WTC11 (cell line): ENCODE measurements around the gene RBM19. TPM values are rescaled to one million over a fixed set of nuclear protein-coding genes. Genes with fewer than 3 reads are reported as not detected.

ENCODE experiments used
- ATAC-seq: fragments of 200-7000 bp; cut with Tn5 transposase; 2 replicates; pipeline ENCODE4 v1.10.0; 2021; ENCODE audit warnings: mild to moderate bottlenecking, moderate library complexity
- CTCF ChIA-PET: fragments of 300-600 bp; sonication (Branson Sonifier 250); formaldehyde crosslinking; loops from one replicate; lab custom pipeline; 2021; ENCODE audit warnings: antibody characterized with exemption; lab: Charles Lee
- POLR2A ChIA-PET: fragments of 350-600 bp; sonication (Branson Sonifier 250); formaldehyde crosslinking; loops from one replicate; lab custom pipeline; 2021; ENCODE audit warnings: antibody characterized with exemption; lab: Charles Lee
- DNase-seq: peaks from one replicate; pipeline ENCODE4 v3.0.0; 2021; ENCODE audit warnings: low spot score
- H3K27ac Mint-ChIP-seq: 2 replicates; pipeline ENCODE4 v1.8.0; 2021; ENCODE audit warnings: mixed read lengths
- H3K27me3 Mint-ChIP-seq: 2 replicates; pipeline ENCODE4 v1.8.0; 2021; ENCODE audit warnings: low read depth, mild to moderate bottlenecking, moderate library complexity, mixed read lengths
- H3K36me3 Mint-ChIP-seq: 2 replicates; pipeline ENCODE4 v1.8.0; 2021; ENCODE audit warnings: mixed read lengths
- H3K4me1 Mint-ChIP-seq: 2 replicates; pipeline ENCODE4 v1.8.0; 2022; ENCODE audit warnings: mixed read lengths
- H3K4me3 Mint-ChIP-seq: 2 replicates; pipeline ENCODE4 v1.8.0; 2021; ENCODE audit warnings: mild to moderate bottlenecking, moderate library complexity, mixed read lengths
- H3K9me3 Mint-ChIP-seq: 2 replicates; pipeline ENCODE4 v1.8.0; 2021; ENCODE audit warnings: mixed read lengths
- ARID4B ChIP-seq: sonication (generic); formaldehyde crosslinking; IDR thresholded peaks from 2 replicates; pipeline ENCODE4 v1.8.0; 2023; ENCODE audit warnings: missing genetic modification reagents, mild to moderate bottlenecking, borderline replicate concordance
- ATF2 ChIP-seq: sonication (generic); formaldehyde crosslinking; IDR thresholded peaks from 2 replicates; pipeline ENCODE4 v1.8.1; 2022; ENCODE audit warnings: low read depth, missing genetic modification reagents, borderline replicate concordance
- ATF6 ChIP-seq: sonication (generic); formaldehyde crosslinking; IDR thresholded peaks from 2 replicates; pipeline ENCODE4 v1.8.1; 2023; ENCODE audit warnings: mild to moderate bottlenecking, missing genetic modification reagents
- ESRRA ChIP-seq: sonication (generic); formaldehyde crosslinking; IDR thresholded peaks from 2 replicates; pipeline ENCODE4 v1.8.1; 2022; ENCODE audit warnings: mild to moderate bottlenecking, missing genetic modification reagents, borderline replicate concordance
- FOXK1 ChIP-seq: sonication (generic); formaldehyde crosslinking; IDR thresholded peaks from 2 replicates; pipeline ENCODE4 v1.8.0; 2022; ENCODE audit warnings: mild to moderate bottlenecking, moderate library complexity, missing genetic modification reagents
- GABPB1 ChIP-seq: sonication (generic); formaldehyde crosslinking; IDR thresholded peaks from 2 replicates; pipeline ENCODE4 v1.8.1; 2023; ENCODE audit warnings: mild to moderate bottlenecking, missing genetic modification reagents
- GTF2I ChIP-seq: fragments of 250-450 bp; sonication (Bioruptor Pico); conservative IDR thresholded peaks from 2 replicates; pipeline ENCODE4 v1.4.0; 2021; ENCODE audit warnings: mild to moderate bottlenecking
- MAX ChIP-seq: sonication (generic); formaldehyde crosslinking; IDR thresholded peaks from 2 replicates; pipeline ENCODE4 v1.8.0; 2022; ENCODE audit warnings: mild to moderate bottlenecking, missing genetic modification reagents
- PRRX2 ChIP-seq: fragments of 250-450 bp; sonication (Bioruptor Pico); IDR thresholded peaks from 2 replicates; pipeline ENCODE4 v1.8.0; 2021; ENCODE audit warnings: mild to moderate bottlenecking
- SOX15 ChIP-seq: fragments of 250-450 bp; sonication (Bioruptor Pico); IDR thresholded peaks from 2 replicates; pipeline ENCODE4 v1.9.0; 2021; ENCODE audit warnings: mild to moderate bottlenecking
- STAT6 ChIP-seq: sonication (generic); formaldehyde crosslinking; conservative IDR thresholded peaks from 2 replicates; pipeline ENCODE4 v1.8.1; 2023; ENCODE audit warnings: mild to moderate bottlenecking, low read depth, missing genetic modification reagents, moderate library complexity
- USF2 ChIP-seq: sonication (generic); formaldehyde crosslinking; IDR thresholded peaks from 2 replicates; pipeline ENCODE4 v1.8.1; 2023; ENCODE audit warnings: mild to moderate bottlenecking, missing genetic modification reagents, moderate library complexity
- ZNF219 ChIP-seq: sonication (generic); formaldehyde crosslinking; IDR thresholded peaks from 2 replicates; pipeline ENCODE4 v1.8.0; 2023; ENCODE audit warnings: missing genetic modification reagents, mild to moderate bottlenecking, borderline replicate concordance
- ZNF232 ChIP-seq: sonication (generic); formaldehyde crosslinking; IDR thresholded peaks from 2 replicates; pipeline ENCODE4 v1.8.0; 2022; ENCODE audit warnings: mild to moderate bottlenecking, missing genetic modification reagents
- ZNF423 ChIP-seq: fragments of 250-450 bp; sonication (Bioruptor Pico); IDR thresholded peaks from 2 replicates; pipeline ENCODE4 v2.1.2; 2022; ENCODE audit warnings: mild to moderate bottlenecking, moderate library complexity
- total RNA-seq: library from RNA; stranded (reverse); gene quantifications from 3 replicates; pipeline ENCODE4 v1.2.3, GENCODE V29; 2021

Gene RBM19
- total RNA-seq, 1 experiment from 2014 or later = 60.1 TPM

GRCh38 chr12:113973109-113973904 lies 7.2 kb upstream of the RBM19 start (continued):
- no peak for TF ChIP-seq GTF2I
- TF ChIP-seq ZNF423 (CRISPR knock-in tag) = no peak
- TF ChIP-seq GABPB1 = no peak
- no peak for TF ChIP-seq FOXK1 (CRISPR knock-in tag)
- no peak for TF ChIP-seq ZNF232
- TF ChIP-seq ATF2 (CRISPR knock-in tag) = no peak
- no peak for TF ChIP-seq ESRRA (CRISPR knock-in tag)
- no peak for TF ChIP-seq PRRX2 (CRISPR knock-in tag)

GRCh38 chr12:113971392-113971791 lies 5.3 kb upstream of the RBM19 start:
- CTCF ChIA-PET = interaction anchor here (1.3 kb wide), 1 partner anchor 9 kb away, joined by 3 read pairs; no protein-coding TSS in a partner anchor
- POLR2A ChIA-PET = no interaction called here
- H3K4me1 Mint-ChIP-seq = peaks cover 14% of the 10 kb centered on the region
- no peaks in the 10 kb centered on the region for H3K36me3 Mint-ChIP-seq
- no peak overlapping the region for H3K27ac Mint-ChIP-seq
- ATAC-seq (no peak), DNase-seq (no peak)
- peaks cover 41% of the 10 kb centered on the region for H3K27me3 Mint-ChIP-seq
- H3K4me3 Mint-ChIP-seq = no peak overlapping the region
- TF ChIP-seq MAX (CRISPR knock-in tag) (no peak), STAT6 (no peak), ATF6 (CRISPR knock-in tag) (no peak), ARID4B (CRISPR knock-in tag) (no peak), SOX15 (CRISPR knock-in tag) (no peak), USF2 (CRISPR knock-in tag) (no peak), ZNF219 (no peak)
- H3K9me3 Mint-ChIP-seq = 0 out of 2 replicates have a peak, but pooled peaks cover 3% of the 10 kb centered on the region
